NB4 (cell line): Measurements from ENCODE around the gene KIF18A.

Experiments
- MYC ChIP-seq: IDR thresholded peaks from 2 replicates; pipeline ENCODE4 v1.6.1; 2011; ENCODE audit warnings: low read depth, low read length
- POLR2A ChIP-seq: IDR thresholded peaks from 2 replicates; pipeline ENCODE4 v1.6.1; 2011; ENCODE audit warnings: mild to moderate bottlenecking; ENCODE audit not compliant: insufficient read length; ENCODE audit errors: extremely low read depth
- TF ChIP-seq, protein P1 (sequence below): IDR thresholded peaks from one replicate; pipeline ENCODE4 v1.5.1; 2012; ENCODE audit warnings: low read depth, low read length
- TF ChIP-seq, protein P2 (sequence below): IDR thresholded peaks from 2 replicates; pipeline ENCODE4 v1.6.1; 2011; ENCODE audit warnings: low read depth, low read length

DNA sequence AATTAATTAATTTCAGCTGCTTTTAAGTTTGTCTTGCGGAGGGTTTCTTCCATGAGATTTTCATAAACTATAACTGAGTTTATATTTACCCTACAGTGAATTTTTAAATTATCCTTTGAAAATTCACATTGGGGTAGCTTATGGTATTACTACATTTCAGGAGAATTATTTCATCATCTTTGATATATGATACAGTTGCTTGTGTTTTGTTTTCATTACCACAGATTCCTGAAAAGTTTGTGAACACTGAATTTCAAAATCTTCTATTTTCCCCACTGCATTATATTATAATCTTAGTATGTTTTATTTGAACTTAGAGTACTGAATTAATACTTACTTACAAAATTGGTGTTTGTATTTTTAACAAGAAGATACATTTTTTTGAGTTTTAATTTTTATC is 24.6 kb upstream of the KIF18A start:
- TF ChIP-seq, protein P1, sequence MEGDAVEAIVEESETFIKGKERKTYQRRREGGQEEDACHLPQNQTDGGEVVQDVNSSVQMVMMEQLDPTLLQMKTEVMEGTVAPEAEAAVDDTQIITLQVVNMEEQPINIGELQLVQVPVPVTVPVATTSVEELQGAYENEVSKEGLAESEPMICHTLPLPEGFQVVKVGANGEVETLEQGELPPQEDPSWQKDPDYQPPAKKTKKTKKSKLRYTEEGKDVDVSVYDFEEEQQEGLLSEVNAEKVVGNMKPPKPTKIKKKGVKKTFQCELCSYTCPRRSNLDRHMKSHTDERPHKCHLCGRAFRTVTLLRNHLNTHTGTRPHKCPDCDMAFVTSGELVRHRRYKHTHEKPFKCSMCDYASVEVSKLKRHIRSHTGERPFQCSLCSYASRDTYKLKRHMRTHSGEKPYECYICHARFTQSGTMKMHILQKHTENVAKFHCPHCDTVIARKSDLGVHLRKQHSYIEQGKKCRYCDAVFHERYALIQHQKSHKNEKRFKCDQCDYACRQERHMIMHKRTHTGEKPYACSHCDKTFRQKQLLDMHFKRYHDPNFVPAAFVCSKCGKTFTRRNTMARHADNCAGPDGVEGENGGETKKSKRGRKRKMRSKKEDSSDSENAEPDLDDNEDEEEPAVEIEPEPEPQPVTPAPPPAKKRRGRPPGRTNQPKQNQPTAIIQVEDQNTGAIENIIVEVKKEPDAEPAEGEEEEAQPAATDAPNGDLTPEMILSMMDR, result no peak
- no peak for TF ChIP-seq POLR2A
- TF ChIP-seq, protein P2, sequence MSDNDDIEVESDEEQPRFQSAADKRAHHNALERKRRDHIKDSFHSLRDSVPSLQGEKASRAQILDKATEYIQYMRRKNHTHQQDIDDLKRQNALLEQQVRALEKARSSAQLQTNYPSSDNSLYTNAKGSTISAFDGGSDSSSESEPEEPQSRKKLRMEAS, result no peak
- TF ChIP-seq MYC, result no peak
